ENCODE data around the gene LIAS. TPM values are rescaled to one million over a fixed set of nuclear protein-coding genes. Genes with fewer than 3 reads are reported as not detected.

The LIAS gene
- total and polyA plus RNA-seq, 2 of the 13 experiments (the other 11 are each of a cell fraction or from before 2014, with no cell fraction given): 16.0 to 16.6 TPM

- TF ChIP-seq, protein P1, sequence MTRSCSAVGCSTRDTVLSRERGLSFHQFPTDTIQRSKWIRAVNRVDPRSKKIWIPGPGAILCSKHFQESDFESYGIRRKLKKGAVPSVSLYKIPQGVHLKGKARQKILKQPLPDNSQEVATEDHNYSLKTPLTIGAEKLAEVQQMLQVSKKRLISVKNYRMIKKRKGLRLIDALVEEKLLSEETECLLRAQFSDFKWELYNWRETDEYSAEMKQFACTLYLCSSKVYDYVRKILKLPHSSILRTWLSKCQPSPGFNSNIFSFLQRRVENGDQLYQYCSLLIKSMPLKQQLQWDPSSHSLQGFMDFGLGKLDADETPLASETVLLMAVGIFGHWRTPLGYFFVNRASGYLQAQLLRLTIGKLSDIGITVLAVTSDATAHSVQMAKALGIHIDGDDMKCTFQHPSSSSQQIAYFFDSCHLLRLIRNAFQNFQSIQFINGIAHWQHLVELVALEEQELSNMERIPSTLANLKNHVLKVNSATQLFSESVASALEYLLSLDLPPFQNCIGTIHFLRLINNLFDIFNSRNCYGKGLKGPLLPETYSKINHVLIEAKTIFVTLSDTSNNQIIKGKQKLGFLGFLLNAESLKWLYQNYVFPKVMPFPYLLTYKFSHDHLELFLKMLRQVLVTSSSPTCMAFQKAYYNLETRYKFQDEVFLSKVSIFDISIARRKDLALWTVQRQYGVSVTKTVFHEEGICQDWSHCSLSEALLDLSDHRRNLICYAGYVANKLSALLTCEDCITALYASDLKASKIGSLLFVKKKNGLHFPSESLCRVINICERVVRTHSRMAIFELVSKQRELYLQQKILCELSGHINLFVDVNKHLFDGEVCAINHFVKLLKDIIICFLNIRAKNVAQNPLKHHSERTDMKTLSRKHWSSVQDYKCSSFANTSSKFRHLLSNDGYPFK (CRISPR knock-in tag; IDR thresholded peaks at IDR 0.05; ENCODE audit: borderline replicate concordance): peak; percentile 83; the same call in 1 of the 2 replicates
- peak; percentile 68 for TF ChIP-seq ZNF350 (CRISPR knock-in tag; IDR thresholded peaks at IDR 0.05; ENCODE audit: borderline replicate concordance, low read depth)
- TF ChIP-seq ZNF10 (CRISPR knock-in tag; IDR thresholded peaks at IDR 0.05; ENCODE audit: borderline replicate concordance, low read depth): no peak
- TF ChIP-seq JUND (CRISPR knock-in tag; IDR thresholded peaks at IDR 0.05): no peak
- peak; percentile 88 for TF ChIP-seq AKAP8 (CRISPR knock-in tag; IDR thresholded peaks at IDR 0.05)
- TF ChIP-seq BCL6 (CRISPR knock-in tag; IDR thresholded peaks at IDR 0.05): peak; percentile 60
- TF ChIP-seq SMAD3 (CRISPR knock-in tag; IDR thresholded peaks at IDR 0.05): peak; percentile 68; the same call in 1 of the 2 replicates
- TF ChIP-seq HMG20A (CRISPR knock-in tag; IDR thresholded peaks at IDR 0.05; ENCODE audit: borderline replicate concordance): no peak
- TF ChIP-seq, protein P2, sequence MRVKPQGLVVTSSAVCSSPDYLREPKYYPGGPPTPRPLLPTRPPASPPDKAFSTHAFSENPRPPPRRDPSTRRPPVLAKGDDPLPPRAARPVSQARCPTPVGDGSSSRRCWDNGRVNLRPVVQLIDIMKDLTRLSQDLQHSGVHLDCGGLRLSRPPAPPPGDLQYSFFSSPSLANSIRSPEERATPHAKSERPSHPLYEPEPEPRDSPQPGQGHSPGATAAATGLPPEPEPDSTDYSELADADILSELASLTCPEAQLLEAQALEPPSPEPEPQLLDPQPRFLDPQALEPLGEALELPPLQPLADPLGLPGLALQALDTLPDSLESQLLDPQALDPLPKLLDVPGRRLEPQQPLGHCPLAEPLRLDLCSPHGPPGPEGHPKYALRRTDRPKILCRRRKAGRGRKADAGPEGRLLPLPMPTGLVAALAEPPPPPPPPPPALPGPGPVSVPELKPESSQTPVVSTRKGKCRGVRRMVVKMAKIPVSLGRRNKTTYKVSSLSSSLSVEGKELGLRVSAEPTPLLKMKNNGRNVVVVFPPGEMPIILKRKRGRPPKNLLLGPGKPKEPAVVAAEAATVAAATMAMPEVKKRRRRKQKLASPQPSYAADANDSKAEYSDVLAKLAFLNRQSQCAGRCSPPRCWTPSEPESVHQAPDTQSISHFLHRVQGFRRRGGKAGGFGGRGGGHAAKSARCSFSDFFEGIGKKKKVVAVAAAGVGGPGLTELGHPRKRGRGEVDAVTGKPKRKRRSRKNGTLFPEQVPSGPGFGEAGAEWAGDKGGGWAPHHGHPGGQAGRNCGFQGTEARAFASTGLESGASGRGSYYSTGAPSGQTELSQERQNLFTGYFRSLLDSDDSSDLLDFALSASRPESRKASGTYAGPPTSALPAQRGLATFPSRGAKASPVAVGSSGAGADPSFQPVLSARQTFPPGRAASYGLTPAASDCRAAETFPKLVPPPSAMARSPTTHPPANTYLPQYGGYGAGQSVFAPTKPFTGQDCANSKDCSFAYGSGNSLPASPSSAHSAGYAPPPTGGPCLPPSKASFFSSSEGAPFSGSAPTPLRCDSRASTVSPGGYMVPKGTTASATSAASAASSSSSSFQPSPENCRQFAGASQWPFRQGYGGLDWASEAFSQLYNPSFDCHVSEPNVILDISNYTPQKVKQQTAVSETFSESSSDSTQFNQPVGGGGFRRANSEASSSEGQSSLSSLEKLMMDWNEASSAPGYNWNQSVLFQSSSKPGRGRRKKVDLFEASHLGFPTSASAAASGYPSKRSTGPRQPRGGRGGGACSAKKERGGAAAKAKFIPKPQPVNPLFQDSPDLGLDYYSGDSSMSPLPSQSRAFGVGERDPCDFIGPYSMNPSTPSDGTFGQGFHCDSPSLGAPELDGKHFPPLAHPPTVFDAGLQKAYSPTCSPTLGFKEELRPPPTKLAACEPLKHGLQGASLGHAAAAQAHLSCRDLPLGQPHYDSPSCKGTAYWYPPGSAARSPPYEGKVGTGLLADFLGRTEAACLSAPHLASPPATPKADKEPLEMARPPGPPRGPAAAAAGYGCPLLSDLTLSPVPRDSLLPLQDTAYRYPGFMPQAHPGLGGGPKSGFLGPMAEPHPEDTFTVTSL (CRISPR knock-in tag; IDR thresholded peaks at IDR 0.05; ENCODE audit: borderline replicate concordance): peak; percentile 80
- TF ChIP-seq ZNF569 (CRISPR knock-in tag; IDR thresholded peaks at IDR 0.05; ENCODE audit: borderline replicate concordance): no peak
- peak; percentile 80; the same call in 1 of the 2 replicates for TF ChIP-seq MXD3 (CRISPR knock-in tag; IDR thresholded peaks at IDR 0.05)
- TF ChIP-seq FOXC1 (CRISPR knock-in tag; IDR thresholded peaks at IDR 0.05; ENCODE audit: borderline replicate concordance): peak; percentile 73; the same call in 1 of the 2 replicates
- peak; percentile 87; the same call in 1 of the 2 replicates for TF ChIP-seq MTA1 (CRISPR knock-in tag; IDR thresholded peaks at IDR 0.05; ENCODE audit: borderline replicate concordance)
- TF ChIP-seq STAG1 (CRISPR knock-in tag; IDR thresholded peaks at IDR 0.05): peak; percentile 29
- TF ChIP-seq USF2 (IDR thresholded peaks at IDR 0.05; ENCODE audit: low read depth, low read length): no peak
- TF ChIP-seq USF2 (CRISPR knock-in tag; IDR thresholded peaks at IDR 0.05; ENCODE audit: borderline replicate concordance): peak; percentile 42; the same call in 1 of the 2 replicates
- TF ChIP-seq ZNF792 (CRISPR knock-in tag; IDR thresholded peaks at IDR 0.05): peak; percentile 25; the same call in 1 of the 2 replicates
- peak; percentile 87 for TF ChIP-seq XRCC5 (optimal IDR thresholded peaks at IDR 0.05; ENCODE audit: low read length)
These were observed 68.6 kb downstream of the LIAS start, which contains the start of gene UGDH (continued) for GRCh38 chr4:39527296-39528060.

Measured in HepG2 (cell line).